K562 (cell line): ENCODE measurements around the gene ERGIC1. TPM values are rescaled to one million over a fixed set of nuclear protein-coding genes. Genes with fewer than 3 reads are reported as not detected.
A peak's percentile ranks its signal among the peaks of the same experiment; 100 is the strongest.

Experiments used
- AFF1 ChIP-seq, 2 experiments: fragments of 450-650 bp; IDR thresholded peaks; 2 replicates each; pipeline ENCODE4 v1.6.1; 2018; ENCODE audit warnings: mild to moderate bottlenecking in 2 of 2, low read depth in 1 of 2; ENCODE audit not compliant: partially characterized antibody in 2 of 2
- ARHGAP35 ChIP-seq: fragments of 450-650 bp; IDR thresholded peaks from 2 replicates; pipeline ENCODE4 v1.6.1; 2018; ENCODE audit not compliant: partially characterized antibody
- BRD4 ChIP-seq: fragments of 200-600 bp; sonication (generic); IDR thresholded peaks from 2 replicates; pipeline ENCODE4 v1.6.1; 2017; ENCODE audit warnings: inconsistent platforms
- BRD9 ChIP-seq: fragments of 450-650 bp; IDR thresholded peaks from 2 replicates; pipeline ENCODE4 v1.6.1; 2018; ENCODE audit warnings: low read depth; ENCODE audit not compliant: partially characterized antibody
- CCAR2 ChIP-seq: fragments of 200-400 bp; formaldehyde crosslinking; IDR thresholded peaks from 2 replicates; pipeline ENCODE4 v1.6.1; 2017; ENCODE audit warnings: mild to moderate bottlenecking, low read depth, low read length
- ELF4 ChIP-seq: fragments of 450-650 bp; formaldehyde crosslinking; IDR thresholded peaks from 2 replicates; pipeline ENCODE4 v1.4.0; 2022; ENCODE audit warnings: missing genetic modification characterization
- FOXO4 ChIP-seq: fragments of 450-650 bp; formaldehyde crosslinking; IDR thresholded peaks from 2 replicates; pipeline ENCODE4 v1.4.0; 2020; ENCODE audit warnings: mild to moderate bottlenecking, moderate library complexity
- HDAC2 ChIP-seq: fragments of 450-650 bp; IDR thresholded peaks from 2 replicates; pipeline ENCODE4 v1.6.1; 2016; ENCODE audit warnings: mild to moderate bottlenecking
- HDAC6 ChIP-seq: IDR thresholded peaks from 2 replicates; pipeline ENCODE4 v1.6.1; 2012; ENCODE audit warnings: low read depth, mild to moderate bottlenecking, control low read depth, inconsistent platforms, low read length, moderate library complexity
- PHB ChIP-seq: fragments of 250-450 bp; sonication (Bioruptor Pico); IDR thresholded peaks from 2 replicates; pipeline ENCODE4 v1.5.0; 2021
- POLR3A ChIP-seq: IDR thresholded peaks from 2 replicates; pipeline ENCODE4 v1.6.1; 2011; ENCODE audit warnings: borderline replicate concordance, mild to moderate bottlenecking, moderate library complexity; ENCODE audit not compliant: insufficient read length, insufficient read depth; ENCODE audit errors: extremely low read depth
- SLC30A9 ChIP-seq: fragments of 250-450 bp; sonication (Bioruptor Pico); IDR thresholded peaks from 2 replicates; pipeline ENCODE4 v1.8.0; 2022; ENCODE audit warnings: mild to moderate bottlenecking, moderate library complexity
- SREBF1 ChIP-seq: fragments of 150-350 bp; IDR thresholded peaks from 2 replicates; pipeline ENCODE4 v1.6.1; 2014; ENCODE audit warnings: antibody characterized with exemption, low read depth, low read length, borderline replicate concordance
- TCF15 ChIP-seq: fragments of 250-450 bp; sonication (Bioruptor Pico); IDR thresholded peaks from 2 replicates; pipeline ENCODE4 v1.8.0; 2022; ENCODE audit warnings: moderate library complexity, mild to moderate bottlenecking, inconsistent platforms
- TEAD1 ChIP-seq, 2 experiments: fragments of 450-650 bp in 1 of 2; sonication (generic) in 1 of 2; formaldehyde crosslinking; IDR thresholded peaks; 2 replicates each; pipeline versions ENCODE4 v1.4.0 to v1.8.0; 2020 to 2022; ENCODE audit warnings: mild to moderate bottlenecking in 2 of 2, missing genetic modification reagents in 1 of 2
- TSC22D4 ChIP-seq: fragments of 450-650 bp; IDR thresholded peaks from 2 replicates; pipeline ENCODE4 v1.6.1; 2016; ENCODE audit warnings: missing genetic modification characterization, missing biosample characterization, control low read depth
- ZBTB7A ChIP-seq: IDR thresholded peaks from 2 replicates; pipeline ENCODE4 v1.6.1; 2011; ENCODE audit warnings: low read depth, mild to moderate bottlenecking, low read length, moderate library complexity, borderline replicate concordance; ENCODE audit not compliant: control insufficient read depth
- ZNF121 ChIP-seq: sonication (generic); formaldehyde crosslinking; conservative IDR thresholded peaks from 2 replicates; pipeline ENCODE4 v1.8.0; 2022; ENCODE audit warnings: missing genetic modification reagents
- polyA plus RNA-seq, 8 experiments: library from polyadenylated mRNA; depleted of rRNA in 4 of 8; stranded (reverse) in 5 of 8; unstranded in 3 of 8; fragments of >200 nt; fragmentation: Nextera tagmentation in 2 of 8; fragmentation: Illumina TruSeq in 1 of 8; extraction: Ambion mirVana in 2 of 8; extraction: Trizol in 1 of 8; gene quantifications; 2 replicates each; pipeline versions ENCODE4 v1.2.1 to v1.2.3, GENCODE V29; 2011 to 2014; ENCODE audit warnings: inconsistent platforms in 1 of 8, missing spikeins in 1 of 8
- total RNA-seq, 7 experiments: library from RNA; depleted of rRNA in 6 of 7; stranded (reverse); fragments of >200 nt in 6 of 7; fragmentation: Illumina TruSeq in 2 of 7; extraction: Trizol in 2 of 7; gene quantifications; 2 replicates each; pipeline versions ENCODE4 v1.2.1 to v1.2.3, GENCODE V29; 2011 to 2021; ENCODE audit warnings: low replicate concordance in 1 of 7
- TF ChIP-seq, protein P1 (sequence below): fragments of 250-450 bp; sonication (Bioruptor Pico); IDR thresholded peaks from 2 replicates; pipeline ENCODE4 v1.4.0; 2020; ENCODE audit warnings: mild to moderate bottlenecking, moderate library complexity, borderline replicate concordance

The ERGIC1 gene
- total and polyA plus RNA-seq, 9 of the 15 experiments (the other 6 are each of a cell fraction or from before 2014, with no cell fraction given): 5.5 to 68.4 (median 36.4) TPM

DNA sequence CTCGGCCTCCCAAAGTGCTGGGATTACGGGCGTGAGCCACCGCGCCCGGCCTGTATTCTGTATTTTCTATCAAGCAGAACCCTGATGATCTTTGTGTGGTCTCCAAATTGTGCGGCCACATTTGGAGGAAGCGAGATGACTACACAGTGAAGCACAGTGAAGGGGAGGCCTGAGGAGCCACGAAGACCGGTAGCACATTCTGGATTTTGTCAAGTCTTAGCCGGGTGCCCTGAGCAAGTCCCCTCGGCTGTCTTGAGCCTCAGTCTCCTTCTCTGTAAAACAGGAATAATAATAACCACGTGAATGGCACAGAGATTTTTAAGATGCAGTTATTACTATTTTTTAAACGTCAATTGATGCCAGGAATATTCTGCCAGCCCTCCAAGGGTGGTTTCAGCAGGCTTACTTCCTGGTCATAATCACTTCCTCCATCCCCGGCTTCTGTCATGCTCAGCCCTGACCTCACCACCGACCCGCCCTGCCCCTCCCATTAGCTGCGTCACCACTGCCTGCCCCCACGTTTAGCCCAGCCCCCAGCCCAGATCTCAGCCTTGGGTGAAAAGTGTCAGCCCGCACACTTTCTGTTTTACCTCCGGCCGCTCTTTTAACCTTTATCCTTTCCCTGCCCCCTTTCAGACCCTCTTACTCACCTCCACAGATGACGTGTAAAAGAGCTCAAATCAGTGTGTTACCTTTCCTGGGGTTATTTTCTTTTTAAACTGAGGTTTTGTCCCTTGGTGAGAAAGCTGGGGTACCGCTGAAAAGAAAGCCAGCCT is 27.0 kb upstream of the ERGIC1 start (continued):
- TF ChIP-seq, protein P1, sequence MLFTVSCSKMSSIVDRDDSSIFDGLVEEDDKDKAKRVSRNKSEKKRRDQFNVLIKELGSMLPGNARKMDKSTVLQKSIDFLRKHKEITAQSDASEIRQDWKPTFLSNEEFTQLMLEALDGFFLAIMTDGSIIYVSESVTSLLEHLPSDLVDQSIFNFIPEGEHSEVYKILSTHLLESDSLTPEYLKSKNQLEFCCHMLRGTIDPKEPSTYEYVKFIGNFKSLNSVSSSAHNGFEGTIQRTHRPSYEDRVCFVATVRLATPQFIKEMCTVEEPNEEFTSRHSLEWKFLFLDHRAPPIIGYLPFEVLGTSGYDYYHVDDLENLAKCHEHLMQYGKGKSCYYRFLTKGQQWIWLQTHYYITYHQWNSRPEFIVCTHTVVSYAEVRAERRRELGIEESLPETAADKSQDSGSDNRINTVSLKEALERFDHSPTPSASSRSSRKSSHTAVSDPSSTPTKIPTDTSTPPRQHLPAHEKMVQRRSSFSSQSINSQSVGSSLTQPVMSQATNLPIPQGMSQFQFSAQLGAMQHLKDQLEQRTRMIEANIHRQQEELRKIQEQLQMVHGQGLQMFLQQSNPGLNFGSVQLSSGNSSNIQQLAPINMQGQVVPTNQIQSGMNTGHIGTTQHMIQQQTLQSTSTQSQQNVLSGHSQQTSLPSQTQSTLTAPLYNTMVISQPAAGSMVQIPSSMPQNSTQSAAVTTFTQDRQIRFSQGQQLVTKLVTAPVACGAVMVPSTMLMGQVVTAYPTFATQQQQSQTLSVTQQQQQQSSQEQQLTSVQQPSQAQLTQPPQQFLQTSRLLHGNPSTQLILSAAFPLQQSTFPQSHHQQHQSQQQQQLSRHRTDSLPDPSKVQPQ: no peak
- TF ChIP-seq PHB (CRISPR knock-in tag) (peak; percentile 60; the same call in 1 of the 2 replicates), HDAC6 (no peak), HDAC2 (no peak), AFF1 (IDR thresholded peaks at IDR 0.05; ENCODE audit: low read depth in 1 of 2, partially characterized antibody in 2 of 2) (peak; percentile 16 to 57), FOXO4 (CRISPR knock-in tag) (no peak), TCF15 (no peak), SREBF1 (no peak), POLR3A (no peak), BRD9 (peak; percentile 23), ZBTB7A (peak; percentile 78; the same call in 1 of the 2 replicates), TSC22D4 (tag) (no peak), BRD4 (no peak; the same call in 1 of the 2 replicates), SLC30A9 (no peak), ELF4 (CRISPR knock-in tag) (no peak), CCAR2 (no peak), ZNF121 (CRISPR knock-in tag) (no peak), ARHGAP35 (no peak), TEAD1 (CRISPR knock-in tag; IDR thresholded peaks at IDR 0.05) (no peak)
